Trophoblast cell (in vitro differentiated cells and primary cell): ENCODE results near the gene CPA5.

Experiments
- DNase-seq, 2 donors: peaks; one replicate each; pipeline ENCODE4 v3.0.0-alpha.2; 2016
- H2AFZ ChIP-seq: 2 replicates; pipeline ENCODE4 v1.6.1; 2013; ENCODE audit warnings: low read length, moderate library complexity, mild to moderate bottlenecking; ENCODE audit not compliant: insufficient read depth, poor library complexity
- H2AK5ac ChIP-seq: 2 replicates; pipeline ENCODE4 v1.6.1; 2013; ENCODE audit warnings: mild to moderate bottlenecking, low read length
- H2BK120ac ChIP-seq: 2 replicates; pipeline ENCODE4 v1.6.1; 2013; ENCODE audit warnings: low read length, mild to moderate bottlenecking, moderate library complexity; ENCODE audit not compliant: insufficient read depth, poor library complexity
- H2BK12ac ChIP-seq: 2 replicates; pipeline ENCODE4 v1.6.1; 2013; ENCODE audit warnings: mild to moderate bottlenecking, low read length, moderate library complexity
- H2BK5ac ChIP-seq: 2 replicates; pipeline ENCODE4 v1.6.1; 2013; ENCODE audit warnings: low read length, low read depth, moderate library complexity, mild to moderate bottlenecking; ENCODE audit not compliant: poor library complexity
- H3K14ac ChIP-seq: 2 replicates; pipeline ENCODE4 v1.6.1; 2013; ENCODE audit warnings: mild to moderate bottlenecking, low read length
- H3K18ac ChIP-seq: 2 replicates; pipeline ENCODE4 v1.6.1; 2013; ENCODE audit warnings: mild to moderate bottlenecking, low read length
- H3K23ac ChIP-seq: 2 replicates; pipeline ENCODE4 v1.6.1; 2013; ENCODE audit warnings: low read length
- H3K27ac ChIP-seq: 2 replicates; pipeline ENCODE4 v1.5.1; 2013; ENCODE audit warnings: low read depth, mild to moderate bottlenecking, inconsistent platforms, low read length, moderate library complexity
- H3K27me3 ChIP-seq: 2 replicates; pipeline ENCODE4 v1.6.1; 2013; ENCODE audit warnings: inconsistent platforms, mild to moderate bottlenecking, low read length, moderate library complexity; ENCODE audit not compliant: insufficient read depth
- H3K36me3 ChIP-seq, 2 experiments: 1 replicate in 1 of 2; 2 replicates in 1 of 2; pipeline ENCODE4 v1.6.1; 2013; ENCODE audit warnings: low read length in 2 of 2, mild to moderate bottlenecking in 2 of 2, moderate library complexity in 1 of 2; ENCODE audit not compliant: insufficient read depth in 2 of 2, control insufficient read depth in 1 of 2
- H3K4ac ChIP-seq: 2 replicates; pipeline ENCODE4 v1.6.1; 2013; ENCODE audit warnings: low read depth, mild to moderate bottlenecking, low read length, moderate library complexity
- H3K4me1 ChIP-seq, 2 experiments: 1 replicate in 1 of 2; 2 replicates in 1 of 2; pipeline ENCODE4 v1.6.1; 2013; ENCODE audit warnings: low read length in 2 of 2, mild to moderate bottlenecking in 2 of 2, moderate library complexity in 1 of 2; ENCODE audit not compliant: insufficient read depth in 2 of 2, control insufficient read depth in 1 of 2
- H3K4me2 ChIP-seq: 2 replicates; pipeline ENCODE4 v1.6.1; 2013; ENCODE audit warnings: inconsistent platforms, mild to moderate bottlenecking, low read length, moderate library complexity
- H3K4me3 ChIP-seq: 2 replicates; pipeline ENCODE4 v1.5.1; 2013; ENCODE audit warnings: mild to moderate bottlenecking, low read depth, low read length, inconsistent platforms
- H3K79me1 ChIP-seq: one replicate; pipeline ENCODE4 v1.6.1; 2013; ENCODE audit warnings: low read length
- H3K79me2 ChIP-seq: 2 replicates; pipeline ENCODE4 v1.6.1; 2013; ENCODE audit warnings: low read length, mild to moderate bottlenecking; ENCODE audit not compliant: control insufficient read depth, insufficient read depth, poor library complexity
- H3K9ac ChIP-seq: 2 replicates; pipeline ENCODE4 v1.6.1; 2013; ENCODE audit warnings: mild to moderate bottlenecking, low read length
- H3K9me3 ChIP-seq: 2 replicates; pipeline ENCODE4 v1.6.1; 2013; ENCODE audit warnings: low read depth, mild to moderate bottlenecking, control low read depth, inconsistent platforms, low read length; ENCODE audit not compliant: insufficient read depth
- H4K12ac ChIP-seq: 2 replicates; pipeline ENCODE4 v1.6.1; 2013; ENCODE audit warnings: low read depth, mild to moderate bottlenecking, low read length, moderate library complexity
- H4K8ac ChIP-seq: 2 replicates; pipeline ENCODE4 v1.6.1; 2013; ENCODE audit warnings: low read depth, mild to moderate bottlenecking, low read length, moderate library complexity
- H4K91ac ChIP-seq: one replicate; pipeline ENCODE4 v1.6.1; 2013; ENCODE audit warnings: low read depth, mild to moderate bottlenecking, low read length, moderate library complexity
- WGBS: extraction: QIAGEN DNeasy Blood & Tissue Kit; methylation state at CpG from one replicate; pipeline ENCODE4 v1.1.7; 2013; ENCODE audit warnings: missing lambda C conversion rate; ENCODE audit not compliant: insufficient read length, insufficient coverage; ENCODE audit errors: extremely low coverage; 5-methylcytosine and 5-hydroxymethylcytosine counted together

Gene CPA5

DNA sequence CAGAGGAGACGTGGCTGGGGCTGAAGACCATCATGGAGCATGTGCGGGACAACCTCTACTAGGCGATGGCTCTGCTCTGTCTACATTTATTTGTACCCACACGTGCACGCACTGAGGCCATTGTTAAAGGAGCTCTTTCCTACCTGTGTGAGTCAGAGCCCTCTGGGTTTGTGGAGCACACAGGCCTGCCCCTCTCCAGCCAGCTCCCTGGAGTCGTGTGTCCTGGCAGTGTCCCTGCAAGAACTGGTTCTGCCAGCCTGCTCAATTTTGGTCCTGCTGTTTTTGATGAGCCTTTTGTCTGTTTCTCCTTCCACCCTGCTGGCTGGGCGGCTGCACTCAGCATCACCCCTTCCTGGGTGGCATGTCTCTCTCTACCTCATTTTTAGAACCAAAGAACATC lies 22.0 kb upstream of the CPA5 start:
- Histone ChIP-seq H2BK12ac (peak overlapping the region; percentile 76), H3K23ac (no peak overlapping the region), H3K27me3 (no peaks in the 10 kb centered on the region), H2AFZ (no peak overlapping the region), H3K4ac (no peak overlapping the region), H3K18ac (no peak overlapping the region), H3K4me1 (peaks cover 15 to 16% of the 10 kb centered on the region in 2 experiments), H2BK5ac (no peak overlapping the region), H4K8ac (peak overlapping the region; percentile 35), H4K91ac (peak overlapping the region; percentile 11), H2AK5ac (peak overlapping the region; percentile 24), H3K79me2 (no peaks in the 10 kb centered on the region), H3K9me3 (no peaks in the 10 kb centered on the region), H3K79me1 (peaks cover 9% of the 10 kb centered on the region), H3K36me3 (no peaks in the 10 kb centered on the region), H3K4me2 (no peak overlapping the region), H4K12ac (no peak overlapping the region), H3K9ac (no peak overlapping the region), H3K14ac (peak overlapping the region; percentile 62), H3K4me3 (no peak overlapping the region), H2BK120ac (no peak overlapping the region), H3K27ac (no peak overlapping the region)
- no CpG with 5 or more reads among the region's 7 CpGs for WGBS
- DNase-seq: peak; percentile 4 to 30

GRCh38 chr7:130324306-130324943 lies 20.2 kb upstream of the CPA5 start:
- Histone ChIP-seq H3K14ac (no peak overlapping the region), H3K4me3 (no peak overlapping the region), H2BK120ac (peak overlapping the region; percentile 43), H2BK5ac (no peak overlapping the region), H2BK12ac (peak overlapping the region; percentile 74), H3K4ac (no peak overlapping the region), H3K36me3 (no peaks in the 10 kb centered on the region), H3K9ac (no peak overlapping the region), H2AK5ac (peak overlapping the region; percentile 40), H3K23ac (no peak overlapping the region), H4K8ac (no peak overlapping the region), H3K18ac (no peak overlapping the region), H3K9me3 (no peaks in the 10 kb centered on the region), H3K79me1 (peaks cover 9% of the 10 kb centered on the region), H3K79me2 (no peaks in the 10 kb centered on the region), H4K12ac (no peak overlapping the region), H3K4me2 (no peak overlapping the region), H2AFZ (no peak overlapping the region), H4K91ac (peak overlapping the region; percentile 72), H3K4me1 (peaks cover 15 to 16% of the 10 kb centered on the region in 2 experiments), H3K27me3 (no peaks in the 10 kb centered on the region), H3K27ac (no peak overlapping the region)
- DNase-seq: no peak
- no CpG with 5 or more reads among the region's 10 CpGs for WGBS

DNA sequence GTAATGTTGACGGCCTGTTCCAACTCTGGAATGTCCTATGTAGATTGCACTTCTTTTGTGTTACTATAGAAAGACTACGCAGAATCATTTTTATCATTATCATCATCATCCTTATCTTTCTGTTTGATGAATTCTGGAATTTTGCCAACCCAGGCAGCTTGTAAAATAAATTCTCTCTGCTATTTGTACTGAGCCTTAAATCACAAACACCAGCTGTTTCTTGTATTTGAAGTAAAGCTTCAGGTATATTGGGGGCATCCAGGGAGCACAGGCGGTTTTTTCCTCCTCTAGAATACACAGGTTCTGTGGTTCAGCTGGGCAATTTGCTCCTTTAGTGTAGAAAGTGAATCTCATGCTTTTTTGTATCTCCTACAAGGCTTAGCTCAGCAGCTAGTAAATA lies 14.9 kb upstream of the CPA5 start:
- Histone ChIP-seq H4K12ac (no peak overlapping the region), H3K23ac (no peak overlapping the region), H3K79me1 (no peaks in the 10 kb centered on the region), H2BK12ac (no peak overlapping the region), H2AFZ (no peak overlapping the region), H3K36me3 (no peaks in the 10 kb centered on the region), H3K79me2 (no peaks in the 10 kb centered on the region), H3K27me3 (no peaks in the 10 kb centered on the region), H4K91ac (no peak overlapping the region), H3K9ac (no peak overlapping the region), H2BK5ac (no peak overlapping the region), H3K4me2 (no peak overlapping the region), H3K14ac (no peak overlapping the region), H3K18ac (no peak overlapping the region), H2AK5ac (no peak overlapping the region), H3K4ac (no peak overlapping the region), H3K4me1 (no peaks in the 10 kb centered on the region), H3K27ac (no peak overlapping the region), H2BK120ac (no peak overlapping the region), H4K8ac (no peak overlapping the region), H3K9me3 (no peaks in the 10 kb centered on the region), H3K4me3 (no peak overlapping the region)
- no peak for DNase-seq
- WGBS: no CpG with 5 or more reads among the region's 3 CpGs

DNA sequence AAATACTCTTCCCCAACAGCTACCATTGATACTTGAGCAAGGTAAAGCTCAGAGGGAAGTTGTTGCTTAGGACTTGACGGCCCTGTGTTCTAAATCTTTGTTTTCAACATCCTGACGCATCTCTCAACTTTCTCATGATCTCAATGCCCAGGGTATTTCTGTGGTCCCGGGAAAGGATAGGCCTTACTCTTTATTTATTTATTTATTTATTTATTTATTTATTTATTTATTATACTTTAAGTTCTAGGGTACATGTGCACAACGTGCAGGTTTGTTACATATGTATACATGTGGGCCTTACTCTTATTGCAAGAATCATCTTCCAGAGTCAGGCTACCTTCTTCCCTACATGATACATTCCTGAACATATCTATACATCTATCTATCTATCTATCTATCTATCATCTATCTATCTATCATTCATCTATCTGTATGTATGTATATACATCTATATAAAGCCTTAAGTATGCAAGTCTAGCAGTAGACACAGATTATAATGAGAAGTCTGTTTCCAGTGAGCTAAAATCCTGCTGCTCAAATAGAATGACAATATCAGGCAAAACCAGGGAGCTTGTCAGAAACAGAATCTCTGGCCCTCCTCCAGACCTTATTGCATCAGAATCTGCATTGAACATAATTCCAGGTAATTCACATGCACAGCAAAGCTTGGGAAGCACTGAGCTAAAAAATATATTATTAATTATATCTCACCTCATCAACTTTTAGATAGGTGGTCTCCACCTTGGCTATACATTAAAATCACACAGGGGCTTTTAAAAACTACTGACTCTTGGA lies 12.2 kb upstream of the CPA5 start:
- DNase-seq: peak in 1 of 2 donors; percentile 1
- no peak overlapping the region for H3K14ac ChIP-seq
- H3K4me1 ChIP-seq: no peaks in the 10 kb centered on the region
- H3K4ac ChIP-seq: no peak overlapping the region
- no peak overlapping the region for H2BK120ac ChIP-seq
- H4K8ac ChIP-seq: no peak overlapping the region
- H3K4me2 ChIP-seq: no peak overlapping the region
- H3K4me3 ChIP-seq: no peak overlapping the region
- H2BK12ac ChIP-seq: no peak overlapping the region
- no peak overlapping the region for H3K27ac ChIP-seq
- H3K27me3 ChIP-seq: no peaks in the 10 kb centered on the region
- no CpG with 5 or more reads among the region's 4 CpGs for WGBS
- no peaks in the 10 kb centered on the region for H3K36me3 ChIP-seq
- H2AK5ac ChIP-seq: no peak overlapping the region
- H2BK5ac ChIP-seq: no peak overlapping the region
- H3K23ac ChIP-seq: no peak overlapping the region
- H4K91ac ChIP-seq: no peak overlapping the region
- H3K9ac ChIP-seq: no peak overlapping the region
- H2AFZ ChIP-seq: no peak overlapping the region
- H3K79me2 ChIP-seq: no peaks in the 10 kb centered on the region
- H4K12ac ChIP-seq: no peak overlapping the region
- H3K18ac ChIP-seq: no peak overlapping the region
- no peaks in the 10 kb centered on the region for H3K79me1 ChIP-seq
- H3K9me3 ChIP-seq: no peaks in the 10 kb centered on the region
